ENCODE results near the gene TRIM37. TPM values are rescaled to one million over a fixed set of nuclear protein-coding genes. Genes with fewer than 3 reads are reported as not detected.
"Not testable (repeated sequence)": the region's sequence is repeated elsewhere in the genome, so short reads cannot be mapped to it uniquely, and the experiment has no call there.

Gene TRIM37
- total RNA-seq, 1 donor from 2014 or later = 86.4 TPM

- no peak for DNase-seq (ENCODE audit: low spot score)
- Mint-ChIP-seq H3K9me3 (peaks cover 7% of the 10 kb centered on the region), H3K4me3 (no peak overlapping the region), H3K36me3 (peaks cover 13% of the 10 kb centered on the region), H3K27ac (no peak overlapping the region), H3K27me3 (ENCODE audit: insufficient read depth, low read depth) (peaks cover 2% of the 10 kb centered on the region), H3K4me1 (no peaks in the 10 kb centered on the region)
- Histone ChIP-seq H3K9ac (no peak overlapping the region), H3K9me3 (ENCODE audit: low read depth) (no peaks in the 10 kb centered on the region), H2AFZ (replicated peaks) (no peak overlapping the region), H3F3A (ENCODE audit: low read depth) (no peaks in the 10 kb centered on the region), H3K4me3 (no peak overlapping the region), H4K20me1 (ENCODE audit: low read depth) (peaks cover 11% of the 10 kb centered on the region), H3K4me2 (no peak overlapping the region), H3K79me2 (ENCODE audit: low read depth) (peaks cover 76% of the 10 kb centered on the region), H3K27ac (no peak overlapping the region), H3K4me1 (no peaks in the 10 kb centered on the region), H3K36me3 (no peaks in the 10 kb centered on the region), H3K27me3 (no peaks in the 10 kb centered on the region)
- TF ChIP-seq EZH2phosphoT487 (IDR thresholded peaks at IDR 0.05) = no peak
- no peak for TF ChIP-seq EZH2 (IDR thresholded peaks at IDR 0.05)
- no peak for TF ChIP-seq CTCF (IDR thresholded peaks at IDR 0.05)
These were observed 12.9 kb downstream of the TRIM37 start for GRCh38 chr17:59093702-59094231.

DNA sequence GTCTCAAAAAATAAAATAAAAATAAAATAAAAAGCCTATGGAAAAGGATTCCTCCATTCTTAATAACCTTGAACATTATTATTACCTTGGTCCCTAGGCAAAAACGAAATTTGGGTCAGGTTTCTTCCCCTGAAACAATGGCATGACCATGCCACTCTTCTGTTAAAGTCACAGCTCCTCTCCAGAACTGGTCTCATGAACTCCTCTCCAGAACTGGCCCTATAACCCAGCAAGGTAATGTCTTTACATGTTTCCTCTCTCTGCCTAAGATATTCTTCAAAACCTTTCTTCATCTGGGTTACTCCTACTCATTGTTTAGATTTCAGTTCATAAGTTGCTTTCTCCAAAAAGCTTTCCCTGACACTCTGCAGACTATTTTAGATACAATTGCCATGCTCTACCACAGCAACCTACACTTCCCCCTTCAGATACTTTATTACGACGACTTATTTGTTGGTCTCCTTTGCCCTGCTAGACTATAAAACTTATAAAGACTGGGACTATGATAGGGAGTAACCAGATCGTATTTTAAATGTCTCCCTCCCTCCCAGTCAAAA, 13.5 kb downstream of the TRIM37 start:
- Histone ChIP-seq H3K36me3 (no peaks in the 10 kb centered on the region), H3F3A (ENCODE audit: low read depth) (no peaks in the 10 kb centered on the region), H3K4me2 (no peak overlapping the region), H3K4me1 (no peaks in the 10 kb centered on the region), H4K20me1 (ENCODE audit: low read depth) (peaks cover 11% of the 10 kb centered on the region), H3K9ac (no peak overlapping the region), H3K4me3 (no peak overlapping the region), H3K27ac (no peak overlapping the region), H3K27me3 (no peaks in the 10 kb centered on the region), H2AFZ (replicated peaks) (no peak overlapping the region), H3K79me2 (ENCODE audit: low read depth) (peaks cover 70% of the 10 kb centered on the region), H3K9me3 (ENCODE audit: low read depth) (no peaks in the 10 kb centered on the region)
- no peak for DNase-seq (ENCODE audit: low spot score)
- Mint-ChIP-seq H3K27me3 (ENCODE audit: insufficient read depth, low read depth) (peaks cover 2% of the 10 kb centered on the region), H3K4me3 (no peak overlapping the region), H3K27ac (no peak overlapping the region), H3K9me3 (peaks cover 7% of the 10 kb centered on the region), H3K36me3 (peaks cover 11% of the 10 kb centered on the region), H3K4me1 (no peaks in the 10 kb centered on the region)
- TF ChIP-seq CTCF (IDR thresholded peaks at IDR 0.05) (no peak), EZH2 (IDR thresholded peaks at IDR 0.05) (no peak), EZH2phosphoT487 (IDR thresholded peaks at IDR 0.05) (no peak)

GRCh38 chr17:59090593-59090992, 16.1 kb downstream of the TRIM37 start:
- H3K4me2 ChIP-seq; H3K4me1 Mint-ChIP-seq; H3K27ac Mint-ChIP-seq; H3K9me3 ChIP-seq (ENCODE audit: low read depth); H3K4me1 ChIP-seq; H3K4me3 Mint-ChIP-seq; H3K27me3 ChIP-seq; H3K9ac ChIP-seq; H2AFZ ChIP-seq (replicated peaks); H3K36me3 Mint-ChIP-seq; H3K36me3 ChIP-seq; H3K9me3 Mint-ChIP-seq; H3K27ac ChIP-seq; H3F3A ChIP-seq (ENCODE audit: low read depth); H3K4me3 ChIP-seq; DNase-seq (ENCODE audit: low spot score); H3K27me3 Mint-ChIP-seq (ENCODE audit: insufficient read depth, low read depth): not testable (repeated sequence)
- peaks cover 46% of the 10 kb centered on the region for H3K79me2 ChIP-seq (ENCODE audit: low read depth)
- peaks cover 11% of the 10 kb centered on the region for H4K20me1 ChIP-seq (ENCODE audit: low read depth)

GRCh38 chr17:59084154-59084553, 22.5 kb downstream of the TRIM37 start:
- Histone ChIP-seq H3K4me3 (no peak overlapping the region), H4K20me1 (ENCODE audit: low read depth) (no peaks in the 10 kb centered on the region), H3K27ac (no peak overlapping the region), H2AFZ (replicated peaks) (no peak overlapping the region), H3K4me2 (no peak overlapping the region), H3K9ac (no peak overlapping the region), H3K79me2 (ENCODE audit: low read depth) (no peaks in the 10 kb centered on the region), H3K9me3 (ENCODE audit: low read depth) (no peaks in the 10 kb centered on the region), H3K4me1 (no peaks in the 10 kb centered on the region), H3F3A (ENCODE audit: low read depth) (no peaks in the 10 kb centered on the region), H3K36me3 (peaks cover 6% of the 10 kb centered on the region), H3K27me3 (no peaks in the 10 kb centered on the region)
- Mint-ChIP-seq H3K27ac (no peak overlapping the region), H3K4me1 (no peaks in the 10 kb centered on the region), H3K27me3 (ENCODE audit: insufficient read depth, low read depth) (no peaks in the 10 kb centered on the region), H3K36me3 (peaks cover 20% of the 10 kb centered on the region), H3K4me3 (no peak overlapping the region), H3K9me3 (no peaks in the 10 kb centered on the region)
- no peak for DNase-seq (ENCODE audit: low spot score)
- no peak for TF ChIP-seq EZH2phosphoT487 (IDR thresholded peaks at IDR 0.05)
- TF ChIP-seq EZH2 (IDR thresholded peaks at IDR 0.05) = no peak
- no peak for TF ChIP-seq CTCF (IDR thresholded peaks at IDR 0.05)
